HepG2 (cell line): ENCODE results near the gene TADA2A. TPM values are rescaled to one million over a fixed set of nuclear protein-coding genes. Genes with fewer than 3 reads are reported as not detected.
A peak's percentile ranks its signal among the peaks of the same experiment; 100 is the strongest.

Experiments
- ATAC-seq: fragments of 200-7000 bp; cut with Tn5 transposase; 3 replicates; pipeline ENCODE4 v1.9.1; 2020; ENCODE audit warnings: mild to moderate bottlenecking, moderate library complexity
- BruUV-seq: library from RNA; stranded (reverse); fragments of 400-500 nt; replicated peaks from 2 replicates; lab custom pipeline; 2021; lab: Mats Ljungman, UMichigan
- CTCF ChIA-PET: fragments of 300-600 bp; formaldehyde crosslinking; extraction: SDS; loops from one replicate; lab custom pipeline; 2021; ENCODE audit warnings: low total read pairs, inconsistent platforms, low intra/inter-chr PET ratio; lab: Yijun Ruan, JAX
- POLR2A ChIA-PET: fragments of 350-600 bp; sonication (Branson Sonifier 250); formaldehyde crosslinking; loops from one replicate; lab custom pipeline; 2020; ENCODE audit warnings: antibody characterized with exemption, inconsistent platforms; lab: Yijun Ruan, JAX
- DNase-seq: peaks from one replicate; pipeline ENCODE4 v3.0.0-alpha.2; 2015; ENCODE audit warnings: low spot score
- FAIRE-seq: peaks from 3 replicates; lab custom pipeline; 2011; peaks lifted over from hg19 to GRCh38; lab: Jason Lieb, UNC
- H2AFZ ChIP-seq: one replicate; pipeline ENCODE4 v1.6.1; 2011; ENCODE audit warnings: low read length, inconsistent platforms
- H3K27ac ChIP-seq: fragments of 300-600 bp; 3 replicates; pipeline ENCODE4 v1.8.0; 2011; ENCODE audit warnings: mixed run types, mild to moderate bottlenecking, mixed read lengths, low read length, inconsistent platforms; ENCODE audit not compliant: insufficient read depth; ENCODE audit errors: extremely low read length
- H3K27me3 ChIP-seq, 2 experiments: fragments of 200-600 bp in 1 of 2; 2 replicates in 1 of 2; 3 replicates in 1 of 2; pipeline versions ENCODE4 v1.6.0 to v1.8.0; 2011; ENCODE audit warnings: low read length in 2 of 2, mild to moderate bottlenecking in 2 of 2, moderate library complexity in 2 of 2, inconsistent platforms in 1 of 2; ENCODE audit not compliant: insufficient read depth in 2 of 2, control insufficient read depth in 1 of 2
- H3K36me3 ChIP-seq, 2 experiments: fragments of 200-600 bp in 1 of 2; replicated peaks in 1 of 2; 2 replicates in 1 of 2; 3 replicates in 1 of 2; pipeline versions ENCODE4 v1.5.1 to v1.8.0; 2011; ENCODE audit warnings: low read length in 2 of 2, inconsistent platforms in 1 of 2; ENCODE audit not compliant: insufficient read depth in 2 of 2, control insufficient read depth in 1 of 2
- H3K4me1 ChIP-seq: 2 replicates; pipeline ENCODE4 v1.5.1; 2012; ENCODE audit warnings: low read length, inconsistent platforms; ENCODE audit not compliant: insufficient read depth
- H3K4me2 ChIP-seq: 2 replicates; pipeline ENCODE4 v1.6.0; 2011; ENCODE audit warnings: low read depth, low read length, inconsistent platforms
- H3K4me3 ChIP-seq, 3 experiments: fragments of 200-600 bp in 1 of 3; sonication (generic), shearing (Covaris generic) in 1 of 3; replicated peaks in 1 of 3; 2 replicates each; pipeline ENCODE4 v1.5.1; 2011 to 2016; ENCODE audit warnings: low read length in 3 of 3, inconsistent platforms in 2 of 3, low read depth in 2 of 3, mild to moderate bottlenecking in 2 of 3, control low read depth in 1 of 3, mixed read lengths in 1 of 3; ENCODE audit not compliant: insufficient read depth in 1 of 3
- H3K79me2 ChIP-seq: one replicate; pipeline ENCODE4 v1.6.1; 2011; ENCODE audit warnings: low read length, inconsistent platforms; ENCODE audit not compliant: insufficient read depth
- H3K9ac ChIP-seq: 2 replicates; pipeline ENCODE4 v1.6.0; 2011; ENCODE audit warnings: mild to moderate bottlenecking, low read depth, low read length, inconsistent platforms; ENCODE audit not compliant: insufficient read depth
- H3K9me3 ChIP-seq: 2 replicates; pipeline ENCODE4 v1.5.1; 2012; ENCODE audit warnings: mild to moderate bottlenecking, low read length
- H4K20me1 ChIP-seq: 2 replicates; pipeline ENCODE4 v1.6.0; 2011; ENCODE audit warnings: inconsistent platforms, mild to moderate bottlenecking, low read length, moderate library complexity; ENCODE audit not compliant: insufficient read depth
- IRX3 ChIP-seq: sonication (generic); formaldehyde crosslinking; IDR thresholded peaks from 2 replicates; pipeline ENCODE4 v1.8.1; 2023; ENCODE audit warnings: mild to moderate bottlenecking, low read depth, missing genetic modification reagents, borderline replicate concordance
- KDM2A ChIP-seq: sonication (generic); formaldehyde crosslinking; IDR thresholded peaks from 2 replicates; pipeline ENCODE4 v1.4.0; 2020; ENCODE audit warnings: low read depth, missing genetic modification reagents, borderline replicate concordance
- MXI1 ChIP-seq: IDR thresholded peaks from 3 replicates; pipeline ENCODE4 v1.6.1; 2012; ENCODE audit warnings: low read depth, low read length, inconsistent platforms, borderline replicate concordance
- NRL ChIP-seq: sonication (generic); formaldehyde crosslinking; IDR thresholded peaks from 2 replicates; pipeline ENCODE4 v1.5.0; 2020; ENCODE audit warnings: missing genetic modification reagents, mild to moderate bottlenecking, moderate library complexity, borderline replicate concordance
- RBAK ChIP-seq: sonication (generic); formaldehyde crosslinking; IDR thresholded peaks from 2 replicates; pipeline ENCODE4 v1.5.1; 2020; ENCODE audit warnings: mild to moderate bottlenecking, missing genetic modification reagents
- TGIF2 ChIP-seq: IDR thresholded peaks from 2 replicates; pipeline ENCODE4 v1.6.1; 2016; ENCODE audit warnings: control low read depth, missing compliant biosample characterization
- ZNF430 ChIP-seq: sonication (generic); formaldehyde crosslinking; IDR thresholded peaks from 2 replicates; pipeline ENCODE4 v1.9.0; 2021; ENCODE audit warnings: mild to moderate bottlenecking, missing genetic modification reagents
- WGBS: methylation state at CpG from one replicate; pipeline ENCODE4 v1.1.6; 2017; ENCODE audit warnings: low lambda C conversion rate; 5-methylcytosine and 5-hydroxymethylcytosine counted together
- in situ Hi-C: cut with HindIII; loops from 2 replicates; pipeline ENCODE4 v1.10.0; 2017; ENCODE audit warnings: low pct_unique_long_range_greater_than_20kb; ENCODE audit not compliant: extremely low pct_ligation_motif_present
- intact Hi-C: fragments of 100-400 bp; cut with micrococcal nuclease; formaldehyde crosslinking; loops from one replicate; pipeline ENCODE4 v1.10.0; 2022; ENCODE audit not compliant: unreplicated experiment
- polyA plus RNA-seq, 8 experiments: library from polyadenylated mRNA; depleted of rRNA in 3 of 8; stranded (reverse) in 7 of 8; unstranded in 1 of 8; fragments of >200 nt; fragmentation: Illumina TruSeq in 4 of 8; extraction: Trizol in 4 of 8; gene quantifications; 2 replicates each; pipeline versions ENCODE4 v1.2.1 to v1.2.3, GENCODE V29; 2011 to 2016; ENCODE audit warnings: low read depth in 4 of 8, missing spikeins in 1 of 8, mixed read lengths in 1 of 8; ENCODE audit not compliant: insufficient read depth in 1 of 8
- total RNA-seq, 5 experiments: library from RNA; depleted of rRNA; stranded (reverse); fragments of >200 nt; fragmentation: Illumina TruSeq; extraction: Trizol; gene quantifications; 2 replicates each; pipeline ENCODE4 v1.2.3, GENCODE V29; 2016; ENCODE audit warnings: low read depth in 1 of 5
- TF ChIP-seq, protein P1 (sequence below): sonication (generic); formaldehyde crosslinking; IDR thresholded peaks from 2 replicates; pipeline ENCODE4 v1.9.0; 2021; ENCODE audit warnings: missing genetic modification reagents, borderline replicate concordance
- TF ChIP-seq, protein P2 (sequence below): sonication (generic); formaldehyde crosslinking; IDR thresholded peaks from 2 replicates; pipeline ENCODE4 v1.5.0; 2020; ENCODE audit warnings: mild to moderate bottlenecking, missing genetic modification reagents, borderline replicate concordance
- TF ChIP-seq, protein P3 (sequence below): sonication (generic); formaldehyde crosslinking; conservative IDR thresholded peaks from 2 replicates; pipeline ENCODE4 v1.4.0; 2020; ENCODE audit warnings: missing genetic modification reagents
- TF ChIP-seq, protein P4 (sequence below): sonication (generic); formaldehyde crosslinking; conservative IDR thresholded peaks from 2 replicates; pipeline ENCODE4 v1.4.0; 2020; ENCODE audit warnings: missing genetic modification reagents

Gene TADA2A
- total and polyA plus RNA-seq, 2 of the 13 experiments (the other 11 are each of a cell fraction or from before 2014, with no cell fraction given), result 8.0 to 14.0 TPM

DNA sequence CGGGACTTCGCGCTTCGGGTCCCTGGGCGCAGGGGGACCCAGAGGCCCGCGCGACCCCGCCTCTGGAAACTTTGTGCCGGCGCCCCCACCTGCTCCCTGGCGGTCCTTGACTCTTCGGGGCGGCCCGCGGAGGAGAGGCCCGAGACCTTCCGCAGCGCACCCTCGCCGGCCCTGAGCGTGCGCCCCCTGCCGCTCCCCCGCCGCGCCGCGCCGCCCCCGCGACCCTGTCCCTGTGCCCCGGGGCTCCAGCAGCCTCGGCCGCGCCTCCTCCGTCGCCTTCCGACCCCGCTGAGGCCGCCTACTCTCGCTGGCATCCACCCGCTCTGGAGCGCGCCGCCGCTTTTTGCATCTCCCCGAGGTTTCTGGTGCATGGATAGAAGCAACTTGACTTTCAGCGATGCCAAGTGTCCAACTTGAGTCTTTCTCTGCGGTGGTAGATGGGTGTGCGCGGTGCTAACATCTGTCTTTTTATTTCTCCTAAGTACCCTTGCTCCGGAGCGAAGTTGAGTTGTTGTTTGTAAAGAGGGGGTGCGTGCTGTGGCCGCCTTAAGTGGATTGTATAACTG is 83.4 kb downstream of the TADA2A start:
- Histone ChIP-seq H3K4me2 (peak overlapping the region; percentile 90), H3K27ac (peak overlapping the region; percentile 67), H3K27me3 (no peaks in the 10 kb centered on the region; a peak in 1 of 5 replicates), H3K4me3 (peak overlapping the region; percentile 91 to 99 (median 92)), H3K4me1 (peaks cover 59% of the 10 kb centered on the region), H3K36me3 (no peaks in the 10 kb centered on the region), H3K79me2 (peaks cover 48% of the 10 kb centered on the region), H3K9me3 (no peaks in the 10 kb centered on the region), H2AFZ (no peak overlapping the region), H3K9ac (peak overlapping the region; percentile 79), H4K20me1 (peaks cover 18% of the 10 kb centered on the region; the same call in 1 of the 2 replicates)
- ATAC-seq, result peak; percentile 62
- WGBS, result under 1% methylated on average over 17 of the region's 56 CpGs
- ChIA-PET CTCF (interaction anchor here (1.4 kb wide), 1 partner anchor 17 kb away, joined by 4 read pairs; no protein-coding TSS in a partner anchor), POLR2A (interaction anchor here (0.7 to 2.5 kb wide), 8 partner anchors 10 to 118 kb away, joined by 3 to 25 read pairs (median 3); no protein-coding TSS in a partner anchor)
- intact Hi-C loops, result no loop called here
- BruUV-seq, result no TSS peak
- FAIRE-seq, result no peak
- in situ Hi-C loops, result no loop called here
- peak; percentile 52 for DNase-seq
- no peak for TF ChIP-seq MXI1
- TF ChIP-seq ZNF430 (CRISPR knock-in tag), result 0 out of 2 replicates have a peak, but pooled peaks have one; percentile 26
- TF ChIP-seq IRX3 (CRISPR knock-in tag), result no peak
- TF ChIP-seq, protein P1, sequence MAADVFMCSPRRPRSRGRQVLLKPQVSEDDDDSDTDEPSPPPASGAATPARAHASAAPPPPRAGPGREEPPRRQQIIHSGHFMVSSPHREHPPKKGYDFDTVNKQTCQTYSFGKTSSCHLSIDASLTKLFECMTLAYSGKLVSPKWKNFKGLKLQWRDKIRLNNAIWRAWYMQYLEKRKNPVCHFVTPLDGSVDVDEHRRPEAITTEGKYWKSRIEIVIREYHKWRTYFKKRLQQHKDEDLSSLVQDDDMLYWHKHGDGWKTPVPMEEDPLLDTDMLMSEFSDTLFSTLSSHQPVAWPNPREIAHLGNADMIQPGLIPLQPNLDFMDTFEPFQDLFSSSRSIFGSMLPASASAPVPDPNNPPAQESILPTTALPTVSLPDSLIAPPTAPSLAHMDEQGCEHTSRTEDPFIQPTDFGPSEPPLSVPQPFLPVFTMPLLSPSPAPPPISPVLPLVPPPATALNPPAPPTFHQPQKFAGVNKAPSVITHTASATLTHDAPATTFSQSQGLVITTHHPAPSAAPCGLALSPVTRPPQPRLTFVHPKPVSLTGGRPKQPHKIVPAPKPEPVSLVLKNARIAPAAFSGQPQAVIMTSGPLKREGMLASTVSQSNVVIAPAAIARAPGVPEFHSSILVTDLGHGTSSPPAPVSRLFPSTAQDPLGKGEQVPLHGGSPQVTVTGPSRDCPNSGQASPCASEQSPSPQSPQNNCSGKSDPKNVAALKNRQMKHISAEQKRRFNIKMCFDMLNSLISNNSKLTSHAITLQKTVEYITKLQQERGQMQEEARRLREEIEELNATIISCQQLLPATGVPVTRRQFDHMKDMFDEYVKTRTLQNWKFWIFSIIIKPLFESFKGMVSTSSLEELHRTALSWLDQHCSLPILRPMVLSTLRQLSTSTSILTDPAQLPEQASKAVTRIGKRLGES (CRISPR knock-in tag), result no peak
- TF ChIP-seq, protein P2, sequence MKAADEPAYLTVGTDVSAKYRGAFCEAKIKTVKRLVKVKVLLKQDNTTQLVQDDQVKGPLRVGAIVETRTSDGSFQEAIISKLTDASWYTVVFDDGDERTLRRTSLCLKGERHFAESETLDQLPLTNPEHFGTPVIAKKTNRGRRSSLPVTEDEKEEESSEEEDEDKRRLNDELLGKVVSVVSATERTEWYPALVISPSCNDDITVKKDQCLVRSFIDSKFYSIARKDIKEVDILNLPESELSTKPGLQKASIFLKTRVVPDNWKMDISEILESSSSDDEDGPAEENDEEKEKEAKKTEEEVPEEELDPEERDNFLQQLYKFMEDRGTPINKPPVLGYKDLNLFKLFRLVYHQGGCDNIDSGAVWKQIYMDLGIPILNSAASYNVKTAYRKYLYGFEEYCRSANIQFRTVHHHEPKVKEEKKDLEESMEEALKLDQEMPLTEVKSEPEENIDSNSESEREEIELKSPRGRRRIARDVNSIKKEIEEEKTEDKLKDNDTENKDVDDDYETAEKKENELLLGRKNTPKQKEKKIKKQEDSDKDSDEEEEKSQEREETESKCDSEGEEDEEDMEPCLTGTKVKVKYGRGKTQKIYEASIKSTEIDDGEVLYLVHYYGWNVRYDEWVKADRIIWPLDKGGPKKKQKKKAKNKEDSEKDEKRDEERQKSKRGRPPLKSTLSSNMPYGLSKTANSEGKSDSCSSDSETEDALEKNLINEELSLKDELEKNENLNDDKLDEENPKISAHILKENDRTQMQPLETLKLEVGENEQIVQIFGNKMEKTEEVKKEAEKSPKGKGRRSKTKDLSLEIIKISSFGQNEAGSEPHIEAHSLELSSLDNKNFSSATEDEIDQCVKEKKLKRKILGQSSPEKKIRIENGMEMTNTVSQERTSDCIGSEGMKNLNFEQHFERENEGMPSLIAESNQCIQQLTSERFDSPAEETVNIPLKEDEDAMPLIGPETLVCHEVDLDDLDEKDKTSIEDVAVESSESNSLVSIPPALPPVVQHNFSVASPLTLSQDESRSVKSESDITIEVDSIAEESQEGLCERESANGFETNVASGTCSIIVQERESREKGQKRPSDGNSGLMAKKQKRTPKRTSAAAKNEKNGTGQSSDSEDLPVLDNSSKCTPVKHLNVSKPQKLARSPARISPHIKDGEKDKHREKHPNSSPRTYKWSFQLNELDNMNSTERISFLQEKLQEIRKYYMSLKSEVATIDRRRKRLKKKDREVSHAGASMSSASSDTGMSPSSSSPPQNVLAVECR (CRISPR knock-in tag), result peak; percentile 55; the same call in 1 of the 2 replicates
- TF ChIP-seq KDM2A (CRISPR knock-in tag), result peak; percentile 43; the same call in 1 of the 2 replicates
- TF ChIP-seq TGIF2 (CRISPR knock-in tag), result no peak
- TF ChIP-seq RBAK (CRISPR knock-in tag), result no peak
- TF ChIP-seq, protein P3, sequence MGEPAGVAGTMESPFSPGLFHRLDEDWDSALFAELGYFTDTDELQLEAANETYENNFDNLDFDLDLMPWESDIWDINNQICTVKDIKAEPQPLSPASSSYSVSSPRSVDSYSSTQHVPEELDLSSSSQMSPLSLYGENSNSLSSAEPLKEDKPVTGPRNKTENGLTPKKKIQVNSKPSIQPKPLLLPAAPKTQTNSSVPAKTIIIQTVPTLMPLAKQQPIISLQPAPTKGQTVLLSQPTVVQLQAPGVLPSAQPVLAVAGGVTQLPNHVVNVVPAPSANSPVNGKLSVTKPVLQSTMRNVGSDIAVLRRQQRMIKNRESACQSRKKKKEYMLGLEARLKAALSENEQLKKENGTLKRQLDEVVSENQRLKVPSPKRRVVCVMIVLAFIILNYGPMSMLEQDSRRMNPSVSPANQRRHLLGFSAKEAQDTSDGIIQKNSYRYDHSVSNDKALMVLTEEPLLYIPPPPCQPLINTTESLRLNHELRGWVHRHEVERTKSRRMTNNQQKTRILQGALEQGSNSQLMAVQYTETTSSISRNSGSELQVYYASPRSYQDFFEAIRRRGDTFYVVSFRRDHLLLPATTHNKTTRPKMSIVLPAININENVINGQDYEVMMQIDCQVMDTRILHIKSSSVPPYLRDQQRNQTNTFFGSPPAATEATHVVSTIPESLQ (CRISPR knock-in tag), result no peak
- TF ChIP-seq NRL (CRISPR knock-in tag), result no peak
- TF ChIP-seq, protein P4, sequence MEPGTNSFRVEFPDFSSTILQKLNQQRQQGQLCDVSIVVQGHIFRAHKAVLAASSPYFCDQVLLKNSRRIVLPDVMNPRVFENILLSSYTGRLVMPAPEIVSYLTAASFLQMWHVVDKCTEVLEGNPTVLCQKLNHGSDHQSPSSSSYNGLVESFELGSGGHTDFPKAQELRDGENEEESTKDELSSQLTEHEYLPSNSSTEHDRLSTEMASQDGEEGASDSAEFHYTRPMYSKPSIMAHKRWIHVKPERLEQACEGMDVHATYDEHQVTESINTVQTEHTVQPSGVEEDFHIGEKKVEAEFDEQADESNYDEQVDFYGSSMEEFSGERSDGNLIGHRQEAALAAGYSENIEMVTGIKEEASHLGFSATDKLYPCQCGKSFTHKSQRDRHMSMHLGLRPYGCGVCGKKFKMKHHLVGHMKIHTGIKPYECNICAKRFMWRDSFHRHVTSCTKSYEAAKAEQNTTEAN, result 0 out of 2 replicates have a peak, but pooled peaks have one; percentile 25
